PC-9 (cell line): ENCODE data around the gene NOL9.

Experiments used
- CTCF ChIP-seq: fragments of 200-600 bp; sonication (generic); conservative IDR thresholded peaks from 2 replicates; pipeline ENCODE4 v1.6.1; 2017; ENCODE audit warnings: mixed run types, antibody characterized with exemption, mild to moderate bottlenecking, moderate library complexity
- EZH2 ChIP-seq: fragments of 200-600 bp; sonication (generic); IDR thresholded peaks from 2 replicates; pipeline ENCODE4 v1.8.0; 2017; ENCODE audit warnings: antibody characterized with exemption, low read depth

- TF ChIP-seq CTCF (no peak), EZH2 (no peak)
These were observed 45.5 kb downstream of the NOL9 start for GRCh38 chr1:6508816-6509189.
